HG02973 (cell line): Measurements from ENCODE around the gene CORO6.

Experiments used
- ATAC-seq: cut with Tn5 transposase; IDR thresholded peaks from one replicate; pipeline ENCODE4 v1.9.1; 2021; ENCODE audit warnings: moderate library complexity; ENCODE audit not compliant: unreplicated experiment

CORO6 gene

GRCh38 chr17:29613856-29614255 is 8.9 kb downstream of the CORO6 start:
- no peak for ATAC-seq

- ATAC-seq: no peak
Observed at GRCh38 chr17:29613352-29613837, 9.3 kb downstream of the CORO6 start.

GRCh38 chr17:29612404-29613280 is 10.1 kb downstream of the CORO6 start:
- no peak for ATAC-seq

GRCh38 chr17:29612094-29612403 is 10.7 kb downstream of the CORO6 start:
- ATAC-seq: no peak

GRCh38 chr17:29611351-29612093 is 11.2 kb downstream of the CORO6 start:
- no peak for ATAC-seq

GRCh38 chr17:29610395-29610794 is 12.3 kb downstream of the CORO6 start:
- ATAC-seq: no peak

GRCh38 chr17:29608986-29609385 is 13.7 kb downstream of the CORO6 start:
- no peak for ATAC-seq

GRCh38 chr17:29607557-29608195 is 15.0 kb downstream of the CORO6 start:
- ATAC-seq: no peak

- no peak for ATAC-seq
Observed at GRCh38 chr17:29603109-29603674, 19.5 kb downstream of the CORO6 start.

GRCh38 chr17:29597361-29598172 is 25.1 kb downstream of the CORO6 start:
- ATAC-seq: no peak

- ATAC-seq: no peak
Observed at GRCh38 chr17:29596811-29597210, 25.9 kb downstream of the CORO6 start.

- ATAC-seq: no peak
Observed at GRCh38 chr17:29595943-29596774, 26.6 kb downstream of the CORO6 start.

- no peak for ATAC-seq
Observed at GRCh38 chr17:29595107-29595942, 27.4 kb downstream of the CORO6 start.

- no peak for ATAC-seq
Observed at GRCh38 chr17:29594519-29595090, 28.1 kb downstream of the CORO6 start.

GRCh38 chr17:29593591-29594518 is 28.9 kb downstream of the CORO6 start:
- no peak for ATAC-seq

GRCh38 chr17:29592850-29593551 is 29.7 kb downstream of the CORO6 start, which contains the start of gene ANKRD13B:
Gene ANKRD13B (plus strand): TSS chr17:29593132. CDS start chr17:29593622, 490 bp downstream.
- ATAC-seq: no peak
